Mesendoderm (in vitro differentiated cells): ENCODE measurements around the gene OPCML.

Experiments used
- DNase-seq: peaks from one replicate; pipeline ENCODE4 v3.0.0; 2013
- H2AK5ac ChIP-seq: 2 replicates; pipeline ENCODE4 v1.6.1; 2013; ENCODE audit warnings: low read length, inconsistent platforms
- H2BK120ac ChIP-seq: 2 replicates; pipeline ENCODE4 v1.6.1; 2013; ENCODE audit warnings: low read depth, mild to moderate bottlenecking, low read length, moderate library complexity, mixed read lengths
- H2BK15ac ChIP-seq: replicated peaks from 2 replicates; pipeline ENCODE4 v1.6.1; 2013; ENCODE audit warnings: low read depth, mild to moderate bottlenecking, moderate library complexity
- H2BK5ac ChIP-seq: 2 replicates; pipeline ENCODE4 v1.6.1; 2013; ENCODE audit warnings: low read length, inconsistent platforms
- H3K18ac ChIP-seq: 2 replicates; pipeline ENCODE4 v1.6.1; 2013; ENCODE audit warnings: mild to moderate bottlenecking, low read length, mixed read lengths
- H3K23ac ChIP-seq: one replicate; pipeline ENCODE4 v1.6.1; 2013; ENCODE audit warnings: low read length
- H3K27ac ChIP-seq: 2 replicates; pipeline ENCODE4 v1.5.1; 2013; ENCODE audit warnings: low read depth, mild to moderate bottlenecking, inconsistent platforms, low read length, moderate library complexity
- H3K27me3 ChIP-seq: 2 replicates; pipeline ENCODE4 v1.6.1; 2013; ENCODE audit warnings: low read length, control low read depth, mild to moderate bottlenecking, inconsistent platforms; ENCODE audit not compliant: insufficient read depth, poor library complexity
- H3K36me3 ChIP-seq: 2 replicates; pipeline ENCODE4 v1.6.1; 2013; ENCODE audit warnings: low read length, inconsistent platforms; ENCODE audit not compliant: control insufficient read depth, insufficient read depth
- H3K4ac ChIP-seq: one replicate; pipeline ENCODE4 v1.6.1; 2013; ENCODE audit warnings: low read depth, mild to moderate bottlenecking, low read length, moderate library complexity
- H3K4me1 ChIP-seq: 2 replicates; pipeline ENCODE4 v1.6.1; 2013; ENCODE audit warnings: low read depth, low read length, inconsistent platforms; ENCODE audit not compliant: control insufficient read depth
- H3K4me2 ChIP-seq: 2 replicates; pipeline ENCODE4 v1.6.1; 2013; ENCODE audit warnings: low read length
- H3K4me3 ChIP-seq: 2 replicates; pipeline ENCODE4 v1.5.1; 2013; ENCODE audit warnings: mild to moderate bottlenecking, low read length
- H3K56ac ChIP-seq: one replicate; pipeline ENCODE4 v1.6.1; 2013; ENCODE audit warnings: low read length
- H3K79me1 ChIP-seq: 2 replicates; pipeline ENCODE4 v1.6.1; 2013; ENCODE audit warnings: low read length, inconsistent platforms
- H3K79me2 ChIP-seq: 2 replicates; pipeline ENCODE4 v1.6.1; 2013; ENCODE audit warnings: mild to moderate bottlenecking, low read length; ENCODE audit not compliant: control insufficient read depth, insufficient read depth
- H3K9ac ChIP-seq: 2 replicates; pipeline ENCODE4 v1.6.1; 2013; ENCODE audit warnings: low read length, inconsistent platforms
- H4K5ac ChIP-seq: one replicate; pipeline ENCODE4 v1.6.1; 2013; ENCODE audit warnings: low read length
- H4K8ac ChIP-seq: one replicate; pipeline ENCODE4 v1.6.1; 2013; ENCODE audit warnings: low read depth, mild to moderate bottlenecking, control low read depth, low read length, moderate library complexity
- WGBS: extraction: QIAGEN DNeasy Blood & Tissue Kit; methylation state at CpG from one replicate; pipeline ENCODE4 v1.1.7; 2013; ENCODE audit warnings: low lambda C conversion rate, missing lambda C conversion rate; ENCODE audit not compliant: insufficient coverage; ENCODE audit errors: extremely low coverage; 5-methylcytosine and 5-hydroxymethylcytosine counted together

Gene OPCML

DNA sequence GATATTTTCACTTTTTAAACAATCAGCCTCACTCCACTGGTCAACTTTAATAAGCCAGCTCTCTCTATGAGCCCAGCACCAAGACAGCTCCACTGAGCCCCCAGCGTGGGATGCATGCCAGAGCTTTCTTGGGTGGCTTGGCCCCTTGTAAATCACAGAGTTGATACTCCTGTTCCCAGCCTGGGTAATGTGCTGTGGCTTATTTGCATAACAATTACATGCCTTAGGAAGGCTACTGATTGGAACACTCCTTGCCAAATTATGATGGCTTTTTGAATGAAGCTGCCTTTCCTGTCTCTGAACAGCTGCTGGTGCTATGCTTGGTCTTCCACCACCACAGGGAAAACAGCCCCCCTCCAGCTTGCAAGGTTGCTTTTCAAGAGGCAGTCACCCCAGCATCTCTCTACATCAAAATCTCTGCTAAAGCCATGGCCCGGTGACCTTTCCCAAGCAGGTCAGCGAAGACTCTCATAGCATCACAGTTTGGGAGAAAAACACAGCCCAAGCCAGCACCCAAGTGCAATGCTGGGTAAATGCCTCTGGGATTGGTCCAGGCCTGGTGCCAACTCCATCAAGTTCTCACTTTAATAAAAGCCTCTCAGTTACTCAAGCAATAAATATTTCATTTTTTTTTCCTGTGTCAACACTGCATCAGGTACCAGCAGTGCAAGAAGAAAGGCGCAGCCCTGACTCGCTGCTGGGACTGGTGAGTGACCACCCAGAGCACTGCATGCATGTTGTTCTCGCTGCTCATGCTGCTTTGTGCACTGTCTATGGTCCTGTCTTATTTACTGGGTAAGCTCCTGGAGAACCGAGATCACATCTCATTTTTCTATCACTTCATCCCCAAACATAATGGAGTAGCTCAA is 549.3 kb downstream of the OPCML start:
- no peaks in the 10 kb centered on the region for H3K79me2 ChIP-seq
- no peak overlapping the region for H3K4me3 ChIP-seq
- H4K8ac ChIP-seq = no peak overlapping the region
- no peaks in the 10 kb centered on the region for H3K27me3 ChIP-seq
- no peak overlapping the region for H2BK5ac ChIP-seq
- H3K18ac ChIP-seq = no peak overlapping the region
- no peak overlapping the region for H2BK120ac ChIP-seq
- no peak overlapping the region for H3K4me2 ChIP-seq
- H2AK5ac ChIP-seq = no peak overlapping the region
- WGBS = no CpG with 5 or more reads among the region's 7 CpGs
- no peaks in the 10 kb centered on the region for H3K36me3 ChIP-seq
- no peak overlapping the region for H4K5ac ChIP-seq
- H3K79me1 ChIP-seq = no peaks in the 10 kb centered on the region
- H3K9ac ChIP-seq = no peak overlapping the region
- H3K56ac ChIP-seq = no peak overlapping the region
- H3K4me1 ChIP-seq = peaks cover 5% of the 10 kb centered on the region
- H3K23ac ChIP-seq = no peak overlapping the region
- no peak for DNase-seq
- no peak overlapping the region for H3K27ac ChIP-seq
- H3K4ac ChIP-seq = no peak overlapping the region
- H2BK15ac ChIP-seq = no peak overlapping the region

DNA sequence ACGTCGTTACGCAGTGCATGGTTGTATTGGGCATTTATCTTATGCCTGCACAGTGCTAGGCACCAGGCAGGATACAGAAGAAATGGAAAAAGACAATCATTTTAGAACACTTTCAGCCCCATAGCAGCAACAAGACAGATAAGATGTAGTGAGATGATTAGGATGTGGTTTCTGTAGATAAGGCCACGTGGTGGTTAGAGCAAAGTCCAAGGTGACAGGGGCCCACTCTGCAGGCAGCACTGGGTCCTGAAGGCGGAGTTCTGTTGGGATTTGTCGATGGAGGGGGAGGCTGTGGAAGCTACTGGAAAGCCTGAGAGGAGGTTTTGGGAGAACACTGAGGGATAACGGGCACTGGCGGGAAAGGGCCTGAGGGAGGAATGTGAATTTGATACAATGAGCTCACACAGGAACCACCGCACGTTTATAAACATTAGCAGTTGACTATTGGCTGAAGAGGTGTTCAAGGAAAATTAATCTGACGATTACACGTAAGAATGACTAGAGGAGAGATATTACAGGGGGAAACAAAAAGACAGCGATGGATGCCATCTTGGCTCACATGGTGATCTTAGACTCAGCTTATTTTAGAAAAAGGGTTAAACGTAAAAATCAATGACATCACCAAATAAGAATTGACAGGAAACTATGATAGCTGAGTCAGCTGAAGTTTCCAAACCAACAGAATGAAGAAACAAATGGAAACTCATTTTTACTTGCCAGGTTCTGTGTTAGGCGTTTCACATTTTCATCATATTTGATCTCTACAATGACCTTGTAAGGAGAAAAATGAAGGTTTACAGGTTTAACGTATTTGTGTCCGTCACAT is 551.0 kb downstream of the OPCML start:
- H3K23ac ChIP-seq = no peak overlapping the region
- no peak overlapping the region for H3K9ac ChIP-seq
- H3K4me3 ChIP-seq = no peak overlapping the region
- WGBS = no CpG with 5 or more reads among the region's 17 CpGs
- no peaks in the 10 kb centered on the region for H3K27me3 ChIP-seq
- no peak overlapping the region for H2BK120ac ChIP-seq
- H3K4me2 ChIP-seq = no peak overlapping the region
- H3K79me2 ChIP-seq = no peaks in the 10 kb centered on the region
- no peak overlapping the region for H3K4ac ChIP-seq
- no peak overlapping the region for H4K5ac ChIP-seq
- no peak overlapping the region for H2BK5ac ChIP-seq
- H3K4me1 ChIP-seq = peaks cover 2% of the 10 kb centered on the region
- H3K79me1 ChIP-seq = no peaks in the 10 kb centered on the region
- H3K56ac ChIP-seq = no peak overlapping the region
- no peaks in the 10 kb centered on the region for H3K36me3 ChIP-seq
- H2BK15ac ChIP-seq = no peak overlapping the region
- H3K18ac ChIP-seq = no peak overlapping the region
- H4K8ac ChIP-seq = no peak overlapping the region
- no peak overlapping the region for H3K27ac ChIP-seq
- peak; percentile 60 for DNase-seq
- no peak overlapping the region for H2AK5ac ChIP-seq

DNA sequence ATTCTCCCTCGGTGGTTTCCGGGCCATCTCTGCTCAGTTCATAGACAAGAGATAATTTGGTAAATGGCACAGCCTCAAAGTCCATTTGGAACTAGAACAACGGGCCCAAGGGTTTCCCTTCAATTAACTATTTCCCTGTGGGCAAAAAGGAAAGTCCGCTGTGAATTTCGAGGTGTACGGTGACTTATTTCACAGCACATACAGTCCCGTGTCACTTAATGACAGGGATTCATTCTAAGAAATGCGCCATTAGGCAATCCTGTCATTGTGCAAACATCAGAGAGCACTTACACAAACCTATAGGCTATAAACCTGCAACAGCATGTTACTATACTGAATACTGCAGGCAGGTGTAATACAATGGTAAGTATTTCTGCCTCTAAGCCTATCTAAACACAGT is 551.6 kb downstream of the OPCML start:
- DNase-seq = no peak
- Histone ChIP-seq H2BK15ac (no peak overlapping the region), H4K5ac (no peak overlapping the region), H3K4me1 (peaks cover 2% of the 10 kb centered on the region), H2BK120ac (no peak overlapping the region), H3K27me3 (no peaks in the 10 kb centered on the region), H2AK5ac (no peak overlapping the region), H4K8ac (no peak overlapping the region), H2BK5ac (no peak overlapping the region), H3K4ac (no peak overlapping the region), H3K9ac (no peak overlapping the region), H3K27ac (no peak overlapping the region), H3K36me3 (no peaks in the 10 kb centered on the region), H3K4me3 (no peak overlapping the region), H3K56ac (no peak overlapping the region), H3K79me2 (no peaks in the 10 kb centered on the region), H3K23ac (no peak overlapping the region), H3K79me1 (no peaks in the 10 kb centered on the region), H3K18ac (no peak overlapping the region), H3K4me2 (no peak overlapping the region)
- no CpG with 5 or more reads among the region's 8 CpGs for WGBS

DNA sequence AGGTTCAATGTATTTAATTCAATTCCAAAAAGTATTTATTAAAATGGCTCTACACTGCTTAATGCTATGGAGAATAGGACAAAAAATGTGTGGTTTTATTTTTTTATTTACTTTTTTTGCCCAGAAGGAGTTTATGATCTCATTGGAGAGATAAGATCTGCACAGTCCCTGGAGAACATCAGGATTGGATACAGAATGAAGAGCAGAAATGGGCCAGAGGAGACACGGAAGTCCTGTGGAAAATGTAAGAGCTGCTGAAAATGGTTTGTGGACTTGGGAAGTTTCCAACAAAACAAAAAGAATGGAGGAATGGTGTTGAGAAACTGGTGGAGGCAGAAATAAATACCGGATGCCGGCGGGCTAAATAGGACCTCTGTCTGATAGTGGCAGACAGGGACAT is 554.6 kb downstream of the OPCML start:
- no peaks in the 10 kb centered on the region for H3K79me1 ChIP-seq
- H3K4me2 ChIP-seq = no peak overlapping the region
- no peaks in the 10 kb centered on the region for H3K79me2 ChIP-seq
- no peak overlapping the region for H2BK15ac ChIP-seq
- H4K5ac ChIP-seq = no peak overlapping the region
- no peaks in the 10 kb centered on the region for H3K27me3 ChIP-seq
- H3K23ac ChIP-seq = no peak overlapping the region
- no peak overlapping the region for H3K18ac ChIP-seq
- H3K56ac ChIP-seq = no peak overlapping the region
- H3K4me1 ChIP-seq = peaks cover 2% of the 10 kb centered on the region
- no peak for DNase-seq
- WGBS = no CpG with 5 or more reads among the region's 4 CpGs
- no peak overlapping the region for H3K4me3 ChIP-seq
- H3K27ac ChIP-seq = no peak overlapping the region
- no peak overlapping the region for H2BK5ac ChIP-seq
- no peak overlapping the region for H4K8ac ChIP-seq
- no peak overlapping the region for H3K4ac ChIP-seq
- H2AK5ac ChIP-seq = no peak overlapping the region
- no peak overlapping the region for H3K9ac ChIP-seq
- no peaks in the 10 kb centered on the region for H3K36me3 ChIP-seq
- H2BK120ac ChIP-seq = no peak overlapping the region

DNA sequence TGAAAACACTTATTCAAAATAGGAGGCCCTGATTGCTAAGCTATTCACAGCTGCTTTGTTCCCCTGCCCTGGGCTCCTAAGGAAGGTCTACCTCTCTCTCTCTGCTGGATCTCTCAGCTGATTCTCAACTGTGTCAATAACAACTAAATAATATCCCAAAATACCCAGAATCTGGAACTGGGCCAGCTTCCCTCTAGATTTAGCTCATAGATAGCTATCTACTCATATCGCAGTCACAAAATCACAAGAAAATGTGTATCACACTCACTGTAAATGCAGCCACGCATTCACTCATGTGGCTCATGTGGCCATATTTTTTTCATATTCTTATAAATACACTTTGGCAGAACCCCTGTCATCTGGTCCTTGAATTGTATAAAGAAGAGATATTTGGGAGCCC is 555.1 kb downstream of the OPCML start:
- no peak overlapping the region for H3K27ac ChIP-seq
- H3K4me1 ChIP-seq = peaks cover 2% of the 10 kb centered on the region
- H2BK5ac ChIP-seq = no peak overlapping the region
- no peaks in the 10 kb centered on the region for H3K79me1 ChIP-seq
- H3K56ac ChIP-seq = no peak overlapping the region
- no peak overlapping the region for H3K9ac ChIP-seq
- no peak overlapping the region for H2AK5ac ChIP-seq
- H3K79me2 ChIP-seq = no peaks in the 10 kb centered on the region
- H2BK15ac ChIP-seq = no peak overlapping the region
- H3K23ac ChIP-seq = no peak overlapping the region
- no peak overlapping the region for H4K8ac ChIP-seq
- no peaks in the 10 kb centered on the region for H3K36me3 ChIP-seq
- no peaks in the 10 kb centered on the region for H3K27me3 ChIP-seq
- DNase-seq = no peak
- H3K18ac ChIP-seq = no peak overlapping the region
- no peak overlapping the region for H3K4me3 ChIP-seq
- no peak overlapping the region for H3K4ac ChIP-seq
- no peak overlapping the region for H4K5ac ChIP-seq
- H3K4me2 ChIP-seq = no peak overlapping the region
- H2BK120ac ChIP-seq = no peak overlapping the region
- no CpG with 5 or more reads among the region's 2 CpGs for WGBS
